Endothelial cell of umbilical vein (primary cell): ENCODE data around the gene HOXA3.

Experiments
- CTCF ChIP-seq, 2 donors: IDR thresholded peaks; 1 replicate in 1 of 2; 2 replicates in 1 of 2; pipeline ENCODE4 v1.5.1; 2011; ENCODE audit warnings: low read length in 2 of 2, mild to moderate bottlenecking in 2 of 2, moderate library complexity in 2 of 2, control low read depth in 1 of 2, inconsistent platforms in 1 of 2, low read depth in 1 of 2; ENCODE audit not compliant: insufficient read depth in 1 of 2; ENCODE audit errors: extremely low read depth in 1 of 2
- EZH2 ChIP-seq: IDR thresholded peaks from 2 replicates; pipeline ENCODE4 v1.6.1; 2012; ENCODE audit warnings: borderline replicate concordance, low read depth, mild to moderate bottlenecking, moderate library complexity, low read length, inconsistent platforms; ENCODE audit not compliant: severe bottlenecking
- FOS ChIP-seq: IDR thresholded peaks from 2 replicates; pipeline ENCODE4 v1.6.1; 2011; ENCODE audit warnings: mild to moderate bottlenecking, low read length, moderate library complexity, borderline replicate concordance; ENCODE audit not compliant: insufficient read depth
- GATA2 ChIP-seq: IDR thresholded peaks from 2 replicates; pipeline ENCODE4 v1.7.0; 2011; ENCODE audit warnings: low read depth, mild to moderate bottlenecking, moderate library complexity, mixed read lengths, low read length; ENCODE audit not compliant: insufficient read length, insufficient read depth
- JUN ChIP-seq: IDR thresholded peaks from 2 replicates; pipeline ENCODE4 v1.6.1; 2011; ENCODE audit warnings: borderline replicate concordance, low read depth; ENCODE audit not compliant: insufficient read length, insufficient read depth
- MAX ChIP-seq: IDR thresholded peaks from 2 replicates; pipeline ENCODE4 v1.6.1; 2011; ENCODE audit not compliant: insufficient read depth, insufficient read length
- MYC ChIP-seq: IDR thresholded peaks from one replicate; pipeline ENCODE4 v1.6.1; 2011; ENCODE audit warnings: mild to moderate bottlenecking, low read depth, low read length
- POLR2A ChIP-seq: IDR thresholded peaks from 2 replicates; pipeline ENCODE4 v1.6.1; 2012; ENCODE audit warnings: low read depth, mild to moderate bottlenecking, control low read depth, low read length
- POLR2AphosphoS5 ChIP-seq: IDR thresholded peaks from 2 replicates; pipeline ENCODE4 v1.6.1; 2012; ENCODE audit warnings: low read depth, mild to moderate bottlenecking, control low read depth, low read length, moderate library complexity; ENCODE audit not compliant: insufficient read depth

- TF ChIP-seq CTCF (IDR thresholded peaks at IDR 0.05; ENCODE audit: extremely low read depth in 1 of 2, insufficient read depth in 1 of 2, low read depth in 1 of 2, low read length in 2 of 2) (no peak), POLR2A (no peak), POLR2AphosphoS5 (no peak), MAX (no peak), EZH2 (no peak), JUN (no peak), GATA2 (no peak), FOS (no peak), MYC (no peak)
Observed at GRCh38 chr7:27161214-27161720, 8.9 kb upstream of the HOXA3 start.
